ENCODE measurements around the gene HSDL1.
A peak's percentile ranks its signal among the peaks of the same experiment; 100 is the strongest.

Gene HSDL1

DNA sequence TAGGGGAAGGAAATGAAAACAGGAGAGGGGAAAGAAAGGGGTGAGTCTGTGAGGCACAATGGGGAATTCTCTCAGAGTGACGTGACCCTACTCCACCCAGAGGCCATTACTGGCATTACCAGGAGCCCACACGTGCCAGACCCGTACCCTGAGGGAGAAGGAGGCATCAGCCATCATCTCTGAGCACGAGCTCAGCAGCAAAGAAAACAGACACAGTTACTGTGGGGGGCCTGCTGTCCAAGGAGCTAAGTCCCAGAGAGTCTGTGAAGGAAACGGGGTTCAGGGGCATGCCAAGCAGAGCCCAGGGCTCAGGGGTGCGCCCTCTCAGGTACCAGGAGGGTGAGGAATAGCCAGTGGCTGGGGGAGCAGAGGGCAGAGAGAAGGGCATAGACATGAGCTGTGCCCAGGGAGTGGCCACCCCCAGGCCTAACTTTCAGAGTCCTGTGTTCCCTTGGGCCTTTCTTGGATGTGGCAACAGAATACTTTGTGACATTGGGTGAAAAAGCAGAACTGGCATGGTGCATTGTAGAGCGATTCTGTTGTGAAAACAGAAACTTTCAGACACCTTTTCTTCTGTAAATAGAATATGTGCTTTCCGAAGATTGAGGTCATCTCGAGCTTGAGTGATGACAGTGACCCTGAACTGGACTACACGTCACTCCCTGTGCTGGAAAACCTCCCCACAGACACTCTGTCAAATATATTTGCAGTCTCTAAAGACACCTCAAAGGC is 30.5 kb upstream of the HSDL1 start:
- peak in 2 of 4 experiments; percentile 39 to 54 for DNase-seq

DNA sequence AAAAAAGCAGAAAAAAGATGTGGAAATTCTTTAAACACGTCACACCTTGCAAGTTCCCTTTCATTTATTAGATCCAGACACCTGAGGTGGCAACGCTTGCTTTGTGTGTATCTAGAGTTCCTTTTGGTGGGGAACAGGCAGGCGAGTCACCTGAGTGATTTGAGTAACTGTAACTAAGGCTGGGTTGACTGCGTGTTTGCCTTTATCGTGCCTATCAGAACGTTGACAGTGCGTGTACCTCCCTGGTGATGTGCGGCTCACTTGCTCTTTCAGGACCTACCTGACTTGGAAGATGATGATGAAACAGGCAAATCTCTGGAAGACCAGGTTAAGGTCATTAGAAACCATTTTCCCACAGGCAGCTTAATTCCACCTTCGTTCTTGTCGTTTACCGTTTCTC is 29.4 kb upstream of the HSDL1 start:
- DNase-seq = no peak

DNA sequence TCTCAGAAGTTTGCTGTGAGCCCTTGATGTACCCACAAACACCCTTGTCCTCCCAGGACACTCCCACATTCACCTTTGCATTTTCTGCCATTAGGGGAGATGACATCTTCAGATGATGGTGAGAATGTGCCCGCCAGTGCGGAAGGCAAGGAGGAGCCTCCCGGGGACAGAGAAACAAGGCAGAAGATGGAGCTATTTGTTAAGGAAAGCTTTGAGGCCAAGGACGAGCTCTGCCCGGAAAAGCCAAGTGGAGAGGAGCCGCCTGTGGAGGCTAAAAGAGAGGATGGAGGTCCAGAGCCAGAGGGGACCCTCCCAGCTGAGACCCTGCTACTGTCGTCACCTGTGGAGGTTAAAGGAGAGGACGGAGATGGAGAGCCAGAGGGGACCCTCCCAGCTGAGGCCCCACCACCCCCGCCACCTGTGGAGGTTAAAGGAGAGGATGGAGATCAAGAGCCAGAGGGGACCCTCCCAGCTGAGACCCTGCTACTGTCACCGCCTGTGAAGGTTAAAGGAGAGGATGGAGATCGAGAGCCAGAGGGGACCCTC is 24.9 kb upstream of the HSDL1 start:
- DNase-seq = no peak

GRCh38 chr16:84166796-84167695 is 22.1 kb upstream of the HSDL1 start:
- no peak for DNase-seq

DNA sequence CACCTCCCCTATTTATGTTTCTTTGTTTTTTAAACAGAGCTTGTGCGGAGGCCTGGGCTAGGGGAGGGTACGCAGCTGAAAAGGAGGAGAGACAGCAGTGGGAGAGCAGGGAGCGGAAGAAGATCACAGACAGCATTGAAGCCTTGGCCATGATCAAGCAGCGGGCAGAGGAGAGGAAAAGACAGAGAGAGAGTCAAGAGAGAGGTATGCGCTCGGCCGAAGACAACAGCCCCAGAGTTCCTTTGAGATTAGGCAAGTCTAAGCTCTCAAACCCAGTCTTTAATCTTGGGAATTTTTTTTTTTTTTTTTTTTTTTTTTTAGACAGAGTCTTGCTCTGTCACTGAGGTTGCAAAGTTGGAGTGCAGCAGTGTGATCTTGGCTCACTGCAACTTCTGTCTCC is 20.8 kb upstream of the HSDL1 start:
- DNase-seq = no peak

DNA sequence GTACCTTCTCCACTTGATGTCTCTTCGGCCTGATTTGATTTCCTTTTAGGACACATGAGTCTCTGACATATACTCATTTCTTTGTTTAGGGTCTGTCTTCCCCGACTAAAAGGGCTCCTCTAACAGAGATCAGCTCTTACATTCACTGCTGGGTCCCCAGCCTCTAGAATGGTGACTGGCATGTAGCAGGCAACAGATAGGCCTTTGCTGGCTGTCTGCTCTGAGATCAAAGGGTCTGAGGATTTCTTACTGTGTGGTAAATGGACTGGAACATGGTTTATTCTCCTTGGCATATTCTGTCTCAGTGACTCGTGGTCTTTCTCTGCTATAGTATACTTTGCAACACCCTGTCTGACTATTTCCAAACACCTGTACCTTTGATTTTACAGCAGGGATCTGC is 16.8 kb upstream of the HSDL1 start:
- no peak for DNase-seq

DNA sequence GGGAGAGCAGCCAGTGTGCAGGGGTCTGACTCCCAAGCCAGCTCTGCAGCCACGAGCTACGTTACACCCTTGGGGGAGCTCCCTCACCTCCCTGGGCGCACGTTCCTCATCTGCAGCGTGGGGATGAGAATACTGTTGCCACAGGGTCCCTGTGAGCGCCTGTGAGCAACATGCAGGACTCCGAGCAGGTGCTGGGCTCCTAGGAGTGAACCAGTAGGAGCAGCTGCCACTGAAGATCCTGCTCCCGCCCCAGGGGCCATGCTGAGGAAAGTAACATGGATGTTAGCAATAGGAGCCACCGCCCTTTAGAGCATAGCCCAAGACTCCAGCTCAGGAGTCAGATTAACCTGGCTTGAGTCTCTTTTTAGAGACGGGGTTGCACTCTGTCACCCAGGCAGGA is 16.1 kb upstream of the HSDL1 start:
- no peak for DNase-seq

GRCh38 chr16:84159800-84160199 is 14.8 kb upstream of the HSDL1 start:
- DNase-seq = no peak

DNA sequence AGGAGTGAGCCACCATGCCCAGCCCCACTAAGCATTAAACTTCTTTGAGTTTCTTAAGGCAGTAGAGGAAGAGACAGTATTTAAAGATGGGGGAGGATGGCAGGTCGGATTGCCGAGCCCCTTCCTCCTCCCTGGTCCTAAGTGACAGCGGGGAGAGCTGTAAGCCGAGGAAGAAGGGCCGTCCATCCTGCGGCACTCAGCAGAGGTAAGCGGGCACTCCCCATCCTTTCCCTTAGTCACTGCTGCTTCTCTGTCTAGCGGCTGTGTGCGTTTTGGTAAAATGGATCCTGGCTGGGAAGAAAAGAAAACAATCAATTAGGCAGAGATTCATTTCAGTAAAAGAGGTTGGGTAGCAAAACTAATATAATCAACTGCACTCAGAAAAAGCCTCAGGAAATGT is 14.0 kb upstream of the HSDL1 start:
- DNase-seq = no peak

GRCh38 chr16:84156342-84156784 is 11.4 kb upstream of the HSDL1 start:
- DNase-seq = no peak

DNA sequence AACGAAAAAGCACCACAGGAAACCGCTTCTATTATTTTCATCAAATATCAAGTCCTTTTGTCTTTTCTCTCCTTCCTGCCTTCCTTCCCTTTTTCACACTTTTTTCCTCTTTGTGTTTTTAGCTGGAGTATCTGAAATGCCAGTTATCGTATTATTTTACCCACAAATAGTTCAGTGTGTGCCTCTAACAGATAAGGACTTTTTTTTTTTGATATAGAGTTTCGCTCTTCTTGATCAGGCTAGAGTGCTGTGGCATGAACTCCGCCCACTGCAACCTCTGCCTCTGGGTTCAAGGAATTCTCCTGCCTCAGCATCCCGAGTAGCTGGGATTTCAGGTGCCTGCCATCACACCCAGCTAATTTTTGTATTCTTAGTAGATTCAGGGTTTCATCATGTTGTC is 10.8 kb upstream of the HSDL1 start:
- DNase-seq = no peak

DNA sequence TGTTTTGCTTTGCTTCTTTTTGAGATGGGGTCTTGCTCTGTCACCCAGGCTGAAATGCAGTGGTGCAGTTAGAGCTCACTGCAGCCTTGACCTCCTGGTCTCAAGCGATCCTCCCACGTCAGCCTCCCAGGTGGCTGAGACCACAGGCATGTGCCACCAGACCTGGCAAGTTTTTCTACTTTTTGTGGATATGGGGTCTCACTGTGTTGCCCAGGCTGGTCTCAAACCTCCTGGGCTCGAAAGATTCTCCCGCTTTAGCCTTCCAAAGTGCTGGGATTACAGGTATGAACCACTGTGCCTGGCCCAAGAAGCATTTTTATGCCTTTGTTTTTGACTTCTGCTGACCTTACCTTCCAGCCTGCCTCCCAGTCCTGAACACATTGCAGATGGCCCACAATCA is 10.2 kb upstream of the HSDL1 start:
- no peak for DNase-seq

DNA sequence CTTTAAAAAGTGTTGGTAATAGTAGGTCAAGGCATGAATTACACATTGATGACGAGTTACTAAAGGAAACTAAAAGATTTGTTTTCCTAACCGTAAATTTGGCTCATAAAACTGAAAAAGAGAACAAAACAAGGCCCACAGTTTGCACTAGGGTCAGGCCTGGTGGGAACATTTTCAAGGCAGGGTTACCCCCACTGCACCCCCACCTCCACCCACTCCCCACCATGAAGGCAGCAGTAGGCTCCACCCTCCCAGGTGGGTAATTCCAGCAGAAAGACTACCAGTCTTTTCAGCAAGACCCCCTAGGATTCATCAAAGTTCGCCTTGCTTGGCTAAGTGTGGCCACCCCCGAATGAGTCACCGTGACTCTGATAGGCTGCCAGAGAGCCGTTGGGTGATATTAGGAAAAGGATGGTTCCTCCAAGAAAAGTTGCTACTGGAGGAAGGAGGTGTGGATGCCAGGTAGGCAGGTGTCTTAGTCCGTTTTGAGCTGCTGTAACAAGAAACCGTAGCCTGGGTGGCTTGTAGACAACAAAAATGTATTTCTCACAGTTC is 8.8 kb upstream of the HSDL1 start:
- DNase-seq = no peak

DNA sequence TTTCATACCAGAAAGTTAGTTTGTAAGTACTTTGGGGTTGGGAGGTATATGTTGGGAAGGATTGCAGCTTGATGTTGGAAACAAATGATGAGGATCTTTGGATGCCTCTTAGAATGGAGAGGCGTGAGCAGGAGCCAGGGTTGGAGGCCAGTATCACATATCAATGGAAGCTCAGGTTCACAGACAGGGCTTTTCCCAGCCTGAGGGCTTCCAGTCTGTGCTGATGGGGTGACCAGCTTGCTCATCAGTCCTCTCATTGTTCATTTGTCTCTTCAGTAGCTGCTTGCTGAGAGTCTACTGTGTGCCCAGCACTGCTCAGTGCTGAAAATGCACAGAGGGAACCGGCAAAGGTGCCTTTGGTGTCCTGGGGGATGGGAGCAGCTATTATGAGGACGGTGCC is 5.9 kb upstream of the HSDL1 start:
- DNase-seq = no peak

DNA sequence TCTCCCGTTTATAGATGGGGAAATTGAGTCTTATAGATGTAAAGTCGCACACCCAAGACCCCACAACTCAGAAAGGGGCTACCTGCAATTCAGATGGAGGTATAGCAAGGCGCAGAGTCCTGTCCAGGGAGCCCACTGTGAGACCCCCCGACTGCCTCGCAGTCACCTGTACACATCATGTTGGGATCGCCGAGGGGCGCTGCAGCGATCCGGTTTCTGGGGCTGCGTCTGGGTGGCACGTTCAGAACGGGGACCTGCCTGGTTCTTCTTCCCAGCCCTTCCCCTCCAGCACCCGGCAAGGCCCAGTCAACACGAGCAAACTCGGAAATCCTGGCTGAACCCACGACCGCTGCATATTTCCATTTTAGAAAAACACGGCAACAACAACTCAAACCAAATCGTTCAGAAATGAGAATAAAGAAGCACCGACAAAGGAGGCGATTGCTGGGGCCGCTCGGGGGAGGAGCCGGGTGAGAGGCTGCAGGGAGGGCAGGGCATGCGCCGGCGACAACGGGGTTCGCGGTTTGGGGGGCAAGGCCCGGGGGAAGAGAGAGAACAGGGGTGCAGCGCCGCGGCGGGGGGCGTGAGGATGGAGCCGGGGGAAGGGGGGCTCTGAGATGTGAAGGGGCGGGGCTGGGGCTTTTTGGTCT is 643 bp downstream of the HSDL1 start:
- peak in 3 of 4 experiments; percentile 17 to 22 (median 22) for DNase-seq

DNA sequence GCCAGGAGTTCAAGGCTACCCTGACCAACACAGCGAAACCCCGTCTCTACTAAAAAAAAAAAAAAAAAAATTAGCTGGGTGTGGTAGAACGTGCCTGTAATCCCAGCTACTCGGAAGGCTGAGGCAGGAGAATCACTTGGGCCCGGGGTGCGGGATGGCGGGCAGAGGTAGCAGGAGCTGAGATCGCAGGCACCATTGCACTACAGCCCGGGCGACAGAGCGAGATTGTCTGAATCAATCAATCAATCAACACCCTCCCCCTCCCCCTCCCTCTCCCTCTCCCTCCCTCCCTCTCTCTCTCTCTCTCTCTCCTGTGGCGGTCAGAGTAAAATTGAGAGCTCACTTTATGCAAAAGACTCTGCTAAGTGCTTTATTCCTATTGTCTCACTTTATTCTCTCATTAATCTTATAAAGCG is 1.2 kb downstream of the HSDL1 start:
- DNase-seq = no peak

GRCh38 chr16:84143081-84143480 is 1.9 kb downstream of the HSDL1 start:
- no peak for DNase-seq

GRCh38 chr16:84141143-84141670 is 3.8 kb downstream of the HSDL1 start:
- DNase-seq = no peak

DNA sequence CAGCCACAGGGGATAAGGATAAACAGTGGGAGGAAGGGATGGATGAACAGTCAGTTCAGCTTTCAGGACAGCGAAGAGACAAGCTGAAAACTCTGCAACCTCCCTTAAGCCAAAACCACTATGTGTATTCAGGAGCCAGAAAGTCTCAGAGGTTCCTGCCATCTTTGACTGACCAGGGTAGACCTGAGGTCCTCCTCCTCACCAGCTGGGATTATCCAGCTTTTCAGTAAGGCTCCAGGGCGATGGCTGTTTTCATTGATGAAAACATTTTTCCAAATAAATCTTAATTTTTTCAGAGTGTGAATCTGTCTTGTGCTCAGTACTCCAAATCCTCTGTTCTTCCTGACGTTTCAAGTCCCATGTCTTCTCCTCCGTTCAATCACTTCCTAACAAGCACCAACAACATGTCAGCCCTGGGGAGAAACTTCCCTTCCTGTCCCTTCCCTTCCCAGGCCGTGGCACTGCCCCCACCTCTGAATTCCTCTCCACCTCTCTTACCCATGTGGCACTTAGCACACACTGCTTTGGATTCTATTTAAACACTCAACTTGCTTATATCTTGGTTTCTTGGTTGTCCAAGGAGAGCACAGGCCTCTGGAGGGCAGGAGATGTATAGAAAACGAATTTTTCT is 5.2 kb downstream of the HSDL1 start:
- no peak for DNase-seq

GRCh38 chr16:84138824-84139627 is 6.0 kb downstream of the HSDL1 start:
- no peak for DNase-seq

- DNase-seq = no peak
Measured at GRCh38 chr16:84138500-84138823, 6.5 kb downstream of the HSDL1 start.

Measured in activated CD4-positive, CD25-positive, alpha-beta regulatory T cell (primary cell).